Natural killer cell treated with Interleukin-12 subunit alpha and Interleukin-12 subunit beta and Interleukin-15 and Interleukin-18, amount 100 ng/mL, for 72 hours (primary cell): ENCODE measurements around the gene VARS2. TPM values are rescaled to one million over a fixed set of nuclear protein-coding genes. Genes with fewer than 3 reads are reported as not detected.

ENCODE experiments used
- ATAC-seq, 2 donors: fragments of 150-1000 bp; cut with Tn5 transposase in 1 of 2; sonication (Bioruptor Pico), chemical (Tn5 transposase) in 1 of 2; 2 replicates each; pipeline ENCODE4 v1.10.0; 2021
- DNase-seq: peaks from one replicate; pipeline ENCODE4 v3.0.0; 2022; ENCODE audit warnings: low spot score
- H3K27ac Mint-ChIP-seq, 2 donors: 1 replicate in 1 of 2; 2 replicates in 1 of 2; pipeline ENCODE4 v1.8.0; 2022; ENCODE audit warnings: mixed read lengths in 2 of 2, mild to moderate bottlenecking in 1 of 2, moderate library complexity in 1 of 2
- H3K27me3 Mint-ChIP-seq, 2 donors: 1 replicate in 1 of 2; 2 replicates in 1 of 2; pipeline ENCODE4 v1.8.0; 2022; ENCODE audit warnings: mixed read lengths in 2 of 2
- H3K36me3 Mint-ChIP-seq: one replicate; pipeline ENCODE4 v1.8.0; 2022; ENCODE audit warnings: mixed read lengths
- H3K4me1 Mint-ChIP-seq, 2 donors: 1 replicate in 1 of 2; 2 replicates in 1 of 2; pipeline ENCODE4 v1.8.0; 2022; ENCODE audit warnings: low read depth in 2 of 2, mixed read lengths in 2 of 2, mild to moderate bottlenecking in 1 of 2
- H3K4me3 Mint-ChIP-seq: one replicate; pipeline ENCODE4 v1.8.0; 2022; ENCODE audit warnings: mixed read lengths
- H3K9me3 Mint-ChIP-seq: 2 replicates; pipeline ENCODE4 v1.8.0; 2022; ENCODE audit warnings: mixed read lengths
- total RNA-seq, 2 donors: library from RNA; stranded (reverse); gene quantifications; one replicate each; pipeline ENCODE4 v1.2.3, GENCODE V29; 2022

VARS2 gene
- total RNA-seq, 2 donors from 2014 or later, result 47.2 to 90.5 TPM

DNA sequence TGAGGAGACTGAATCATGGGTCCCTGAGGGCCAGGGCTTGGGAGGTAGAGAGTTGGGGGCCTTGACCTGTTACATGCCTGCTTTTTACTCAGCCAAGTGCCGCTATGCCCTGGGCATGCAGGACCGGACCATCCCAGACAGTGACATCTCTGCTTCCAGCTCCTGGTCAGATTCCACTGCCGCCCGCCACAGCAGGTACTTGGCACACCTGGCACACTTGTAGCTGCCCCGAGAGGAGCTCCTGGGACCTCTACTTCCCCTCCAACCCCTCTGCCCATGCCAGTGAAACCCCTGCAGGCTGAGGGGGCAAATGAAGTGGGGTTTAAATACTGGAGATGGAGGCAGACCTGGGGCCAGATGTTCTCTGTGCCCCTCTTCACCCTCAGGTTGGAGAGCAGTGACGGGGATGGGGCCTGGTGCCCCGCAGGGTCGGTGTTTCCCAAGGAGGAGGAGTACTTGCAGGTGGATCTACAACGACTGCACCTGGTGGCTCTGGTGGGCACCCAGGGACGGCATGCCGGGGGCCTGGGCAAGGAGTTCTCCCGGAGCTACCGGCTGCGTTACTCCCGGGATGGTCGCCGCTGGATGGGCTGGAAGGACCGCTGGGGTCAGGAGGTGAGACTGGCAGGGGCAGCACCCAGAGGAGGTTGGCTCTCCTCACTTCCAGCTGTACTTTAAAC lies 25.1 kb upstream of the VARS2 start:
- DNase-seq, result no peak
- no peak overlapping the region for H3K27ac Mint-ChIP-seq
- no peak for ATAC-seq
- no peaks in the 10 kb centered on the region for H3K36me3 Mint-ChIP-seq
- no peaks in the 10 kb centered on the region for H3K9me3 Mint-ChIP-seq
- H3K4me3 Mint-ChIP-seq, result no peak overlapping the region
- H3K27me3 Mint-ChIP-seq, result peaks cover 0 to 11% of the 10 kb centered on the region in 2 donors
- peaks cover 7 to 14% of the 10 kb centered on the region in 2 donors for H3K4me1 Mint-ChIP-seq

GRCh38 chr6:30889496-30889885 lies 24.5 kb upstream of the VARS2 start:
- Mint-ChIP-seq H3K9me3 (no peaks in the 10 kb centered on the region), H3K27me3 (peaks cover 0 to 11% of the 10 kb centered on the region in 2 donors), H3K4me3 (no peak overlapping the region), H3K4me1 (peaks cover 7 to 14% of the 10 kb centered on the region in 2 donors), H3K27ac (no peak overlapping the region), H3K36me3 (no peaks in the 10 kb centered on the region)
- ATAC-seq (no peak), DNase-seq (no peak)

DNA sequence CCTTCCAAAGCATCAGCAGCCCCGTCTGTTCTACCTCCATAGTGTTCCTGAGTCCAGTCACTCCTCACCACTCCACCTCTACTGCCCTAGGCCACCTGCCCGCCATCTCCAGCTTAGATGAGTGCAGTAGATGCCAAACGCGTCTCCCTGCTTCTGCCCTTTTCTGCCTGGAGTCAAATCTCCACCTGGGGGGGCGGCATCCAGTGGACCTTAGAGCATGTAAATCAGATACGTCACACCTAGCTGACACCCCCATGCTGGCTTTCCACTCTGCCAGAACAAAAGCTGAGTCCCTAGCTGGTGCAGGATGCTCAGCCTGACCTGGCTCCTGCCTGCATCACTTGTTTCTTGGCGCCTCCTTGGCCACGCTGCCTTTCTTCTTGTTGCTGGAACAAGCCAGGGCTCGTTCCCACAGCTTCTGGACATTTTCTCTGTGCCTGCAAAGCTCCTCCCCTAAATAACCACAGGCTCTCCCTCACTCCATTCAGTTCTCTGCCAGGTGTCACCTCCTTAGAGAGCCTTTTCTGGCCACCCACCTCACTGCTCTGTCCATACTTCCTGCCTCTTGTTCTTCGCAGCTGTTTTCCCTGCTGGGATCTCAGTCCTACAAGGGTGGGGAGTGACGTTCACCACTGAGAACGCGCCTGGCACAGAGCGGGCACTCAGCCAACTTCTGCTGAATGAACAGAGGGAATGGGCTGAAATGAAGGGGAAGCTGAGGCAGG lies 24.0 kb upstream of the VARS2 start:
- Mint-ChIP-seq H3K9me3 (no peaks in the 10 kb centered on the region), H3K4me1 (peaks cover 7 to 14% of the 10 kb centered on the region in 2 donors), H3K36me3 (no peaks in the 10 kb centered on the region), H3K4me3 (no peak overlapping the region), H3K27ac (no peak overlapping the region), H3K27me3 (peaks cover 0 to 11% of the 10 kb centered on the region in 2 donors)
- ATAC-seq, result no peak
- DNase-seq, result no peak

- Mint-ChIP-seq H3K9me3 (no peaks in the 10 kb centered on the region), H3K27me3 (peaks cover 0 to 5% of the 10 kb centered on the region in 2 donors), H3K4me1 (peaks cover 2 to 8% of the 10 kb centered on the region in 2 donors), H3K36me3 (no peaks in the 10 kb centered on the region), H3K4me3 (no peak overlapping the region), H3K27ac (no peak overlapping the region)
- DNase-seq (no peak), ATAC-seq (no peak)
Observed at GRCh38 chr6:30890646-30891449, 23.2 kb upstream of the VARS2 start.

- H3K27ac Mint-ChIP-seq, result no peak overlapping the region
- peaks cover 0 to 4% of the 10 kb centered on the region in 2 donors for H3K4me1 Mint-ChIP-seq
- H3K27me3 Mint-ChIP-seq, result peaks cover 0 to under 1% of the 10 kb centered on the region in 2 donors
Observed at GRCh38 chr6:30891450-30891723, 22.7 kb upstream of the VARS2 start.

GRCh38 chr6:30891816-30892538 lies 22.1 kb upstream of the VARS2 start:
- H3K4me1 Mint-ChIP-seq, result no peaks in the 10 kb centered on the region
- ATAC-seq (no peak), DNase-seq (no peak)
- no peak overlapping the region for H3K4me3 Mint-ChIP-seq
- H3K9me3 Mint-ChIP-seq, result no peaks in the 10 kb centered on the region
- no peaks in the 10 kb centered on the region for H3K27me3 Mint-ChIP-seq
- H3K36me3 Mint-ChIP-seq, result no peaks in the 10 kb centered on the region
- H3K27ac Mint-ChIP-seq, result no peak overlapping the region

More at GRCh38 chr6:30891450-30891723, 22.7 kb upstream of the VARS2 start:
- Mint-ChIP-seq H3K36me3 (no peaks in the 10 kb centered on the region), H3K4me3 (no peak overlapping the region), H3K9me3 (no peaks in the 10 kb centered on the region)
- no peak for DNase-seq
- ATAC-seq, result no peak

DNA sequence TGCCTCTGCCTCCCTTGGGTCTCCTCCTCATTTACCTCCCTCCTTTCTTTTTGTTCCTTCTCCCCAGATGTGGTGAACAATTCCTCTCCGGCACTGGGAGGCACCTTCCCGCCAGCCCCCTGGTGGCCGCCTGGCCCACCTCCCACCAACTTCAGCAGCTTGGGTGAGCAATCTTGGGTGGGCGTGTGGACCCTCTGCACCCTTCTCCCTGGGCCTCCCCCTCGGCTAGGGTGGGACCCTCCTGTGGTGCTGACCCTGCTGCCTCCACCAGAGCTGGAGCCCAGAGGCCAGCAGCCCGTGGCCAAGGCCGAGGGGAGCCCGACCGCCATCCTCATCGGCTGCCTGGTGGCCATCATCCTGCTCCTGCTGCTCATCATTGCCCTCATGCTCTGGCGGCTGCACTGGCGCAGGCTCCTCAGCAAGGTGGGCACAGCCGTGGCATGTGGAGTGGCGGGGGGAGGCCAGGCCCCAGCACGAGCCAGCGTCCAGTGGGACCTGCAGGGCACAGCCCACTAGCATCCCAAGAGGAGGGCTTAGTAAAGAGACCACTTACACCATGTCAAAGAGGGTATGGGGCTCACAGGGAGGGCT lies 20.9 kb upstream of the VARS2 start:
- no peak overlapping the region for H3K27ac Mint-ChIP-seq
- no peaks in the 10 kb centered on the region for H3K4me1 Mint-ChIP-seq
- H3K4me3 Mint-ChIP-seq, result no peak overlapping the region
- DNase-seq (no peak), ATAC-seq (no peak)
- no peaks in the 10 kb centered on the region for H3K27me3 Mint-ChIP-seq
- no peaks in the 10 kb centered on the region for H3K36me3 Mint-ChIP-seq
- no peaks in the 10 kb centered on the region for H3K9me3 Mint-ChIP-seq

- no peaks in the 10 kb centered on the region for H3K27me3 Mint-ChIP-seq
- no peaks in the 10 kb centered on the region for H3K4me1 Mint-ChIP-seq
- DNase-seq, result no peak
- H3K27ac Mint-ChIP-seq, result no peak overlapping the region
- H3K36me3 Mint-ChIP-seq, result no peaks in the 10 kb centered on the region
- H3K9me3 Mint-ChIP-seq, result no peaks in the 10 kb centered on the region
- no peak overlapping the region for H3K4me3 Mint-ChIP-seq
- ATAC-seq, result no peak
Observed at GRCh38 chr6:30893666-30894065, 20.4 kb upstream of the VARS2 start.

- Mint-ChIP-seq H3K9me3 (no peaks in the 10 kb centered on the region), H3K36me3 (no peaks in the 10 kb centered on the region), H3K27me3 (no peaks in the 10 kb centered on the region), H3K27ac (no peak overlapping the region), H3K4me1 (no peaks in the 10 kb centered on the region), H3K4me3 (no peak overlapping the region)
- DNase-seq (no peak), ATAC-seq (no peak)
Observed at GRCh38 chr6:30894381-30894780, 19.7 kb upstream of the VARS2 start.

DNA sequence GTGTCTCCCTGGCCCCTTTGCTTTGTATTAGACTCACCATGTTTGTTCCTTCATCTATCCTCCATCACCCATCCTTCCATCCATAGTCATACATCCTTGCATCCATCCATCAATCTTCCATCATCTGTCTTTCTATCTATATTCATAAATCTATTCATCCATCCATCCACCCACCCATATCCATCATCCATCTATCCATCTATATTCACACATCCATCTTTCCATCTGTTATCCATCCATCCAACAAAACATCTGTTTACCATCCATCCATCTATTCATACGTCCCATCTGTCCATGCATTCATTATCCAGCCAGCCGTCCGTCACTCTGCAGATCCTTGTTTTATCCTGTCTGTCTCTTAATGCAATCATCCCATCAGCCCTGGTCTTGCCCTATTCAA lies 19.1 kb upstream of the VARS2 start:
- Mint-ChIP-seq H3K4me1 (no peaks in the 10 kb centered on the region), H3K4me3 (no peak overlapping the region), H3K27ac (no peak overlapping the region), H3K9me3 (no peaks in the 10 kb centered on the region), H3K36me3 (no peaks in the 10 kb centered on the region), H3K27me3 (no peaks in the 10 kb centered on the region)
- ATAC-seq, result no peak
- no peak for DNase-seq

GRCh38 chr6:30895343-30895742 lies 18.7 kb upstream of the VARS2 start:
- no peak for ATAC-seq
- H3K4me3 Mint-ChIP-seq, result no peak overlapping the region
- no peaks in the 10 kb centered on the region for H3K36me3 Mint-ChIP-seq

DNA sequence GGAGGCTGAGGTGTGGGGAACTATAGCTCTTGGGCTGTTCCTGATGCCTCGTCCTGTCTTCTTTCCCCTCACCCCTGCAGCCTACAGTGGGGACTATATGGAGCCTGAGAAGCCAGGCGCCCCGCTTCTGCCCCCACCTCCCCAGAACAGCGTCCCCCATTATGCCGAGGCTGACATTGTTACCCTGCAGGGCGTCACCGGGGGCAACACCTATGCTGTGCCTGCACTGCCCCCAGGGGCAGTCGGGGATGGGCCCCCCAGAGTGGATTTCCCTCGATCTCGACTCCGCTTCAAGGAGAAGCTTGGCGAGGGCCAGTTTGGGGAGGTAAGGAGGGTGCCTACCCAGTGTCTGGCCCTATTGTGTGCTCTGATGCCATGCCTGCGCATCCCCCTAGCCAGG lies 17.5 kb upstream of the VARS2 start:
- Mint-ChIP-seq H3K4me3 (no peak overlapping the region), H3K4me1 (no peaks in the 10 kb centered on the region), H3K27ac (no peak overlapping the region), H3K36me3 (no peaks in the 10 kb centered on the region), H3K9me3 (no peaks in the 10 kb centered on the region), H3K27me3 (no peaks in the 10 kb centered on the region)
- DNase-seq, result no peak
- no peak for ATAC-seq

More at GRCh38 chr6:30895343-30895742, 18.7 kb upstream of the VARS2 start:
- H3K27me3 Mint-ChIP-seq, result no peaks in the 10 kb centered on the region
- no peak overlapping the region for H3K27ac Mint-ChIP-seq
- no peaks in the 10 kb centered on the region for H3K4me1 Mint-ChIP-seq
- DNase-seq, result no peak
- H3K9me3 Mint-ChIP-seq, result no peaks in the 10 kb centered on the region

- Mint-ChIP-seq H3K4me1 (no peaks in the 10 kb centered on the region), H3K4me3 (no peak overlapping the region), H3K27ac (no peak overlapping the region), H3K27me3 (no peaks in the 10 kb centered on the region), H3K9me3 (no peaks in the 10 kb centered on the region), H3K36me3 (no peaks in the 10 kb centered on the region)
- no peak for ATAC-seq
- no peak for DNase-seq
Observed at GRCh38 chr6:30897882-30898281, 16.2 kb upstream of the VARS2 start.
